ENCODE results near the gene ZNF827.

ZNF827 gene

GRCh38 chr4:145805490-145805889 is 133.1 kb downstream of the ZNF827 start:
- no peak for DNase-seq (ENCODE audit: low read depth in 2 of 2, low spot score in 1 of 2)

DNA sequence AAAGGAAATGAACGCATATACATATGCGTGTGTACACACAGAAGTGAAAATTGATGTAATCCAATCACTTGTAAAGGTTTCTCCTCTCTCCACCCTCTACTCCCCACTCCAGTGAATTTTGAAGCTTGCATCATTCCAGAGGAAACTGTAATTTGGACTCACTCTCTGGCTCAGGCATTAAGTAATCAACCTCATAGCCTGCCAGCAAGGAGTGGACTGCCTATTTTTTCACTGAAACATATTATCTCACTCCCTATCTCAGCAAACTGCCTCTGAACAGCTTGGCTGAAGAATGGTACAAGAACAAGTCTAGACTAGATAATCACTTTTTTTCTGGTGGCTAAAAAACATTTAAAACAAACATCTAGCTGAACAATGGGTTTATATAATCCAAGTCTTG is 134.5 kb downstream of the ZNF827 start:
- no peak for DNase-seq (ENCODE audit: low read depth in 2 of 2, low spot score in 1 of 2)

DNA sequence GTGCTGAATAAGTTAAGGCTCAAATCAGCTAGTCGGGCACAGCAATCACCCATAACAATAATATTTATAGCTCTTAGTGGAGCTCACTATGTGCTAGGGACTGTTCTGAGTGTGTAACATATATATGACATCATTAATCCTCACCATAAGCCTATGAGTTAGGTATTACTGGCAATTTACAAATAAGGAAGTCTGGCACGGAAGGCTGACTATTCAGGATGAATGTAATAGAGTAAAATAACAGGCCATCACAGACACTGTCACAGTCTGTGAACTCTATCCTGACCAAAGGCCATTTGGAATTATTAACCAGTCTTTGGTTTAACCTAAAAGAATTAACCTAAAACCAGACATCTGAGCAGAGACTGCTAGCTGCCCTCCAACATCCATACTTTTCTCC is 139.4 kb downstream of the ZNF827 start:
- DNase-seq (ENCODE audit: low read depth in 2 of 2, low spot score in 1 of 2) = no peak

DNA sequence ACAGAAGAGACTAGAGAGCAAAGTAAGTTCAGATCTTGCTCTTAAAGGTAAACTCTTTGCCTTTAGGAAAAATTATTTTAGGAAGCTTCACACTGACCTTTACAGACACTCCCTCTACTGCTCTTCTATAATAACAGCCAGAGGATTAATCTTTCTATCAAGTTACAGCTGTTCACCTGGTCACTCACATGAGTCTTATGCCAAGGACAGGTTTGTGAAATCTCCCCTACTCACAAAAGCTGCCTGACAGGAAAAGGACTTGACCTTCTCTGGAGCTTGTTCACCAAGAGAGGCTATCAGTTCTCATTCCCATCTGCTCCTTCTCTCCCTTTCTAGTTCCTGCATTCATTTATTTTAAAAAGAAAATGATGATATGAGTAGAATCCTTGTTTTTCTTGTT is 141.3 kb downstream of the ZNF827 start:
- no peak for DNase-seq (ENCODE audit: low read depth in 2 of 2, low spot score in 1 of 2)

- DNase-seq (ENCODE audit: low read depth in 2 of 2, low spot score in 1 of 2) = no peak
These were observed 142.3 kb downstream of the ZNF827 start for GRCh38 chr4:145796346-145796745.

- DNase-seq (ENCODE audit: low read depth in 2 of 2, low spot score in 1 of 2) = no peak
These were observed 143.1 kb downstream of the ZNF827 start for GRCh38 chr4:145795521-145795920.

- DNase-seq (ENCODE audit: low read depth in 2 of 2, low spot score in 1 of 2) = no peak
These were observed 146.2 kb downstream of the ZNF827 start for GRCh38 chr4:145792429-145792828.

- no peak for DNase-seq (ENCODE audit: low read depth in 2 of 2, low spot score in 1 of 2)
These were observed 146.6 kb downstream of the ZNF827 start for GRCh38 chr4:145791988-145792387.

DNA sequence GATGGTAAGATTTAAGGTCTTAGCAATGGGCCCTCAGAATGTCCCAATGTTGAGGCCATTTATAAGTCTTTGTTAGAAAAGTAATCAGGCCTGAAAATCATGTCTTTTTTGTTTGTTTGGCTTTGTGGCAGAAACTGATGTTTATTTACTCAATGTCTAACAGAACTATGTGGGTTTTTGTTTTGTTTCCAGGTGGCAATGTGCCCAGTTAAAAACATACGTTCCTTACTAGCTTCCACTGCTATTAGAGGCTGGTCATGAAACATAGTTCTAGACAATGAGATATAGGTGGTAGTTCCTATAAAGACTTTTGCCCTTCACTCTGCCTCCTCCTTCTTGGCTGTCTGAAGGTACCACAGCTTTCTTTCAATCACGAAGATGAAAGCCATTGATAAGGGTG is 149.9 kb downstream of the ZNF827 start:
- no peak for DNase-seq (ENCODE audit: low read depth in 2 of 2, low spot score in 1 of 2)

- DNase-seq (ENCODE audit: low read depth in 2 of 2, low spot score in 1 of 2) = no peak
These were observed 151.8 kb downstream of the ZNF827 start for GRCh38 chr4:145786830-145787229.

DNA sequence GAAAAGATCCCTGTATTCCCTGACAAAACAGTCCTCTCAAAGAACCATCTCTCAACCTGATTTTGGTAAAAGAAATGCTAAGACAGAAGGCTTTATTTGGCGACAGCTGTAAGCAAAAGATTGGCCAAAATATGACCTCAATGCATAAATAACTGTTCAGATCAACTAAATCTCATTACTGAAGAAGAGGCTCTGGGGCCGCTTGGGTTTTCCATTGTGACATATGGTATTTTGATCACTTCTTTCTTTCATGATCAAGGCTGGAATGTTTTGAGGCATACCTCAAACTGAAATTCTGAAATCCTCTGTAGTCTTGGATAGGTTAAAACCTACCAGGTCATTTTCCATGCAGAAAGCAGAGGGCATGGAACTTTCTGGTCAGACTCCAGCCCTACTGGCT is 152.4 kb downstream of the ZNF827 start:
- no peak for DNase-seq (ENCODE audit: low read depth in 2 of 2, low spot score in 1 of 2)

GRCh38 chr4:145785391-145786008 is 153.1 kb downstream of the ZNF827 start:
- no peak for DNase-seq (ENCODE audit: low read depth in 2 of 2, low spot score in 1 of 2)

GRCh38 chr4:145784036-145784435 is 154.6 kb downstream of the ZNF827 start:
- no peak for DNase-seq (ENCODE audit: low read depth in 2 of 2, low spot score in 1 of 2)

- DNase-seq (ENCODE audit: low read depth in 2 of 2, low spot score in 1 of 2) = no peak
These were observed 155.9 kb downstream of the ZNF827 start for GRCh38 chr4:145782756-145783155.

DNA sequence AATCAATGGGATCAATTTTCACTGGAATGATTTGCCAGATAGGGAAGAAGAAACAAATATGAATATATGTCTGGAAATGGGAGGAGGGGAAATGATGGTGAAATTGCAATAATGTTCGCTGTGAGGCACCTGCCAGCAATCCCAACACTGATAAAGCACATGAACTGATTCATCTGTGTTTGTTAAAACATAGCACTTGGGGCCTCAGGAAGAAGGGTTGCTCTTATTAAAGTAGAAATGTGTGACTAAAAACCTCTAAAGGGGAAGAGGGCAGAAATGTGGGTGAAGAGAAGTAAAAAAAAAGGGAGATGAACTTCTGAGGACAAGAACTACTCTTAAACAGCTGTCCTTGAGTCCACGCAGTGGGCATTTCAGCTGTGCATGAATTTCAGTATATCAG is 157.3 kb downstream of the ZNF827 start:
- no peak for DNase-seq (ENCODE audit: low read depth in 2 of 2, low spot score in 1 of 2)

- DNase-seq (ENCODE audit: low read depth in 2 of 2, low spot score in 1 of 2) = no peak
These were observed 159.3 kb downstream of the ZNF827 start for GRCh38 chr4:145779319-145779801.

DNA sequence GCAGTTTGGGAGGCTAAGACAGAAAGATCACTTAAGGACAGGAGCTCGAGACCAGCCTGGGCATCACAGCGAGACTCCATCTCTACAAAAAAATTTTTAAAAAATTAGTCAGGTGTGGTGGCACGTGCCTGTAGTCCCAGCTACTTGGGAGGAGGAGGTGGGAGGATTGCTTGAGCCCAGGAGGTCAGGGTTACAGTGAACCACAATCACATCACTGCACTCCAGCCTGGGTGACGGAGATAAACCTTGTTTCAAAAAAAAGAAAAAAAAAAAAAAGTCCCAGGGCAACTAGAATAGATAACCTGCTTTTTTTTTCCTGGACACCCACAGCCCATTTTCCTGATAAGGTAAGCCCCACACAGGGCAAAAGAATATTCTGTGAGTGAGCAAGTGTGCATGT is 162.4 kb downstream of the ZNF827 start:
- DNase-seq (ENCODE audit: low read depth in 2 of 2, low spot score in 1 of 2) = no peak

- no peak for DNase-seq (ENCODE audit: low read depth in 2 of 2, low spot score in 1 of 2)
These were observed 163.2 kb downstream of the ZNF827 start for GRCh38 chr4:145775406-145775805.

DNA sequence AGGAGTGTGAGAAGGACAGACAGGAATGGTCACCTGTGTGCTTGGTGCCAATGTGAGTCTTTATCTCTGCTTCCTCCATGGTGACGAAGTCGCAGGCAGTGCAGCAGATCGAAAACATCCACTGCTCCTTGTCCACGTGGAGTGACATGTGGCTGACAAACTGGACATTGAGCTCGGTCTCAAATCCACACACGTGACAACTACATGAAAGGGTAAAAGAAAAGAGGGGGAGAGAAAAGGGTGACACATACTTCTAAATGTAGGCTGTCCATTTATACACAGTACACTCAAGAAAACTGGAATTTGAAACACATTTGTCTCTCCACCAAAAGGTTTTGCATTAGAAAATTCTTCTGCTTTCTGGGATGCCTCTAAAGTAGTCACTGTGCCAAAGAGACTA is 164.2 kb downstream of the ZNF827 start:
- no peak for DNase-seq (ENCODE audit: low read depth in 2 of 2, low spot score in 1 of 2)

DNA sequence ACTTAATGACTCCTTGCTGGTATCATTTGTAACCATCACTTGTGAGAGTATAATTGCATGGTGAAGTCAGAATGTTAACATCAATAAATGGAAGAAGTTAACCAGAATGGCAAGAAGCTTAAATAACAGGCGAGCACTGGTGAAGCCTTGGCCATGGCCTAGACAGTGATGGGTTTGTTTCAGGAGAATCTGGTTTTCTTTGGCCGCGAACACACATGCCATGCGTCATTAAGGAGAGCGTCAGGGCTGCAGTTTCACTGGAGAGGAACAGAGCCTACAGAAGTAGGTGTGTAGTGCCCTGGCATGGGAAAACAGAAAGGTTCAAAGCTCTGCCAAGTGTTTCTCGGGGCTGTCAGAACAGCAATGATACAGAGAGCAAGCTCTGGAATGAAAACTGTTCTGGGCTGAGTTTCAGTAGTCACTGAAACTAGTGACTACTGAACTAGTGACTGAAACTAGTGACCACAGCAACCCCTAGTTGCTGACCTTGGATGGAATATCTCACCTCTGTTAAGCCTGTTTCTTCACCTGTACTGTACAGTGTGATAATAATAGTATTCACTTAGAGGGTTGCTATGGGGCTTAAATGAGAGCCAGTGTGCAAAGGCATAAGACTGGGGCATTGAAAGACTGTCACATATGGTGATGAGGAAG is 164.9 kb downstream of the ZNF827 start:
- DNase-seq (ENCODE audit: low read depth in 2 of 2, low spot score in 1 of 2) = no peak

GRCh38 chr4:145772347-145772746 is 166.3 kb downstream of the ZNF827 start:
- no peak for DNase-seq (ENCODE audit: low read depth in 2 of 2, low spot score in 1 of 2)

DNA sequence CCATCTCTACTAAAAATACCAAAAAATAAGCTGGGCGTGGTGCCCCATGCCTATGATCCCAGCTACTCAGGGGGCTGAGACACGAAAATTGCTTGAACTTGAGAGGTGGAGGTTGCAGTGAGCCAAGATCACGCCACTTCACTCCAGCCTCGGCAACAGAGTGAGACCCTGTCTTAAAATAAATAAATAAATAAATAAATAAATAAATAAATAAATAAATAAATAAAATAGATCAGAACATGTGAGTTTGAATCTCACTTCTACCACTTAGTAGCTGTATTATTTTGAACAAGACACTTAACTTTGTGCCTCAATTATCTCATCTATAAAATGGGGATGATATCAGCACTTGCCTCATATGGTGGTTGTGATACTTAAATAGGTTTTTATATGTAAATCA is 168.5 kb downstream of the ZNF827 start:
- DNase-seq (ENCODE audit: low read depth in 2 of 2, low spot score in 1 of 2) = no peak

DNA sequence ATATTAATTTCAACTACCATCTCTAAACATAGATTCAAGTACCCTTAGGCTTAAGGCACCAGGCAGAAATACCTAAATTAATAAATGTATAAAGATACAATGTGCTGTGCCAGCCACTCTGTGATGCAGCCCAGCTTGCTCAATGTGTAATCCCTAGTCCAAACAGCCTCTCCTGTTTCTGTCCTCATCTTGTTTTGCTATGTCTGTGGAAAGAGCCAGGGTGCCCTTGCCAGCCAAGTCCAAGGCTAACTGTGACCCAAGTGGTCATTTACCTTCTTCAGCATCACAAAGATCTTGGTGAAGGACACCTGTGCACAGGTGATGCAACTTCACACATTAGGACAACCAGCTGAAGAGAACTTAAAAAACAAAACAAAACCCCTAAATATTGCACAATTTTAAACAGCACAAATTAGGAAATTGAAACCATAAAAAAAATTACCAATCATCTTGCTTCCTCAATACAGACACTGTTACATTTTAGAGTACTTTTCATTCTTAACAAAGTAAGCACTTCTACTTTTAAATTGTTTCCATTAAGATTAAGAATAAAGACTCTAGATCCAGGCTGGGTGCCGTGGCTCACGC is 169.1 kb downstream of the ZNF827 start:
- DNase-seq (ENCODE audit: low read depth in 2 of 2, low spot score in 1 of 2) = no peak

Data from stimulated activated CD8-positive, alpha-beta memory T cell treated with anti-CD3 and anti-CD28 coated beads, Interleukin-4, amount 100 ng/mL, for 4 hours (primary cell).